CD14-positive monocyte (primary cell): ENCODE results near the gene EEF1A1. TPM values are rescaled to one million over a fixed set of nuclear protein-coding genes. Genes with fewer than 3 reads are reported as not detected.

Experiments
- DNase-seq, 3 donors: peaks; one replicate each; pipeline ENCODE4 v3.0.0-alpha.2; 2011 to 2022
- H2AFZ ChIP-seq: 2 replicates; pipeline ENCODE4 v1.6.0; 2012; ENCODE audit warnings: mild to moderate bottlenecking, low read depth, low read length, inconsistent platforms; ENCODE audit not compliant: insufficient read depth, poor library complexity, severe bottlenecking
- H3K27ac ChIP-seq, 2 donors: 1 replicate in 1 of 2; 2 replicates in 1 of 2; pipeline ENCODE4 v1.5.1; 2012 to 2013; ENCODE audit warnings: low read length in 2 of 2, control low read depth in 1 of 2, inconsistent platforms in 1 of 2, low read depth in 1 of 2, mild to moderate bottlenecking in 1 of 2
- H3K27me3 ChIP-seq, 2 donors: one replicate each; pipeline versions ENCODE4 v1.6.0 to v1.6.1; 2011 to 2013; ENCODE audit warnings: low read length in 2 of 2; ENCODE audit not compliant: control insufficient read depth in 2 of 2, insufficient read depth in 2 of 2
- H3K36me3 ChIP-seq, 2 donors: replicated peaks in 1 of 2; 1 replicate in 1 of 2; 2 replicates in 1 of 2; pipeline versions ENCODE4 v1.5.1 to v1.6.1; 2012 to 2013; ENCODE audit warnings: low read length in 2 of 2, control low read depth in 1 of 2, inconsistent platforms in 1 of 2, mild to moderate bottlenecking in 1 of 2; ENCODE audit not compliant: insufficient read depth in 2 of 2, control insufficient read depth in 1 of 2
- H3K4me1 ChIP-seq, 2 donors: 1 replicate in 1 of 2; 2 replicates in 1 of 2; pipeline versions ENCODE4 v1.5.1 to v1.6.1; 2012 to 2013; ENCODE audit warnings: low read length in 2 of 2, control low read depth in 1 of 2, inconsistent platforms in 1 of 2, mild to moderate bottlenecking in 1 of 2, moderate library complexity in 1 of 2; ENCODE audit not compliant: insufficient read depth in 2 of 2, control insufficient read depth in 1 of 2
- H3K4me2 ChIP-seq: replicated peaks from 2 replicates; pipeline ENCODE3; 2012; ENCODE audit warnings: low read length, moderate library complexity, mild to moderate bottlenecking; ENCODE audit not compliant: poor library complexity, severe bottlenecking; ENCODE audit errors: extremely low read depth
- H3K4me3 ChIP-seq, 3 experiments: fragments of 200-600 bp in 1 of 3; sonication (generic) in 1 of 3; replicated peaks in 1 of 3; 1 replicate in 2 of 3; 2 replicates in 1 of 3; pipeline ENCODE4 v1.5.1; 2011 to 2013; ENCODE audit warnings: low read length in 3 of 3, mild to moderate bottlenecking in 3 of 3, control low read depth in 2 of 3, low read depth in 2 of 3, inconsistent platforms in 1 of 3, moderate library complexity in 1 of 3
- H3K79me2 ChIP-seq: 2 replicates; pipeline ENCODE4 v1.6.0; 2012; ENCODE audit warnings: mild to moderate bottlenecking, control low read depth, inconsistent platforms, low read length, moderate library complexity; ENCODE audit not compliant: insufficient read depth
- H3K9ac ChIP-seq: 2 replicates; pipeline ENCODE4 v1.6.0; 2017; ENCODE audit warnings: low read length, mild to moderate bottlenecking; ENCODE audit not compliant: insufficient read depth, poor library complexity, severe bottlenecking
- H3K9me3 ChIP-seq, 2 donors: replicated peaks in 1 of 2; 1 replicate in 1 of 2; 2 replicates in 1 of 2; pipeline versions ENCODE4 v1.5.1 to v1.6.1; 2012 to 2013; ENCODE audit warnings: low read length in 2 of 2, control low read depth in 1 of 2; ENCODE audit not compliant: control insufficient read depth in 1 of 2, insufficient read depth in 1 of 2
- H4K20me1 ChIP-seq: 2 replicates; pipeline ENCODE4 v1.6.0; 2012; ENCODE audit warnings: mild to moderate bottlenecking, low read length, control low read depth, moderate library complexity; ENCODE audit not compliant: insufficient read depth
- H3K27ac Mint-ChIP-seq, 7 donors: one replicate each; pipeline ENCODE4 v1.8.0; 2020; ENCODE audit warnings: mild to moderate bottlenecking in 7 of 7, mixed read lengths in 7 of 7, moderate library complexity in 6 of 7, inconsistent platforms in 2 of 7
- H3K27me3 Mint-ChIP-seq, 3 donors: one replicate each; pipeline ENCODE4 v1.8.0; 2021 to 2022; ENCODE audit warnings: low read depth in 3 of 3, mild to moderate bottlenecking in 3 of 3, mixed read lengths in 3 of 3, moderate library complexity in 3 of 3, inconsistent platforms in 1 of 3
- H3K36me3 Mint-ChIP-seq, 2 donors: one replicate each; pipeline ENCODE4 v1.8.0; 2020; ENCODE audit warnings: mixed read lengths in 2 of 2, inconsistent platforms in 1 of 2, mild to moderate bottlenecking in 1 of 2
- H3K4me1 Mint-ChIP-seq: one replicate; pipeline ENCODE4 v1.8.0; 2020; ENCODE audit warnings: mild to moderate bottlenecking, mixed read lengths
- H3K4me3 Mint-ChIP-seq, 2 donors: one replicate each; pipeline ENCODE4 v1.8.0; 2020; ENCODE audit warnings: mild to moderate bottlenecking in 2 of 2, mixed read lengths in 2 of 2, moderate library complexity in 1 of 2
- H3K9me3 Mint-ChIP-seq, 7 donors: one replicate each; pipeline ENCODE4 v1.8.0; 2020 to 2022; ENCODE audit warnings: mixed read lengths in 7 of 7, mild to moderate bottlenecking in 6 of 7, moderate library complexity in 6 of 7, inconsistent platforms in 2 of 7
- WGBS: methylation state at CpG from one replicate; pipeline ENCODE4 v1.1.5; 2013; ENCODE audit warnings: missing lambda C conversion rate; ENCODE audit not compliant: insufficient coverage; 5-methylcytosine and 5-hydroxymethylcytosine counted together
- intact Hi-C, 2 donors: fragments of 100-400 bp; cut with micrococcal nuclease; formaldehyde crosslinking; loops; one replicate each; pipeline versions ENCODE4 v1.15.0 to v1.15.1; 2023
- polyA plus RNA-seq, 3 donors: library from polyadenylated mRNA; depleted of rRNA in 1 of 3; unstranded in 2 of 3; stranded (reverse) in 1 of 3; fragments of 300-500 nt in 2 of 3; fragments of >200 nt in 1 of 3; fragmentation: Illumina TruSeq in 2 of 3; gene quantifications; 1 replicate in 2 of 3; 2 replicates in 1 of 3; pipeline ENCODE4 v1.2.3, GENCODE V29; 2012 to 2021
- TF ChIP-seq, protein P1 (sequence below): fragments of 200-600 bp; IDR thresholded peaks from one replicate; pipeline ENCODE4 v1.8.0; 2022; ENCODE audit warnings: antibody characterized with exemption, mild to moderate bottlenecking

Gene EEF1A1
- polyA plus RNA-seq, 3 donors = 5,292 to 7,368 (median 5,586) TPM

DNA sequence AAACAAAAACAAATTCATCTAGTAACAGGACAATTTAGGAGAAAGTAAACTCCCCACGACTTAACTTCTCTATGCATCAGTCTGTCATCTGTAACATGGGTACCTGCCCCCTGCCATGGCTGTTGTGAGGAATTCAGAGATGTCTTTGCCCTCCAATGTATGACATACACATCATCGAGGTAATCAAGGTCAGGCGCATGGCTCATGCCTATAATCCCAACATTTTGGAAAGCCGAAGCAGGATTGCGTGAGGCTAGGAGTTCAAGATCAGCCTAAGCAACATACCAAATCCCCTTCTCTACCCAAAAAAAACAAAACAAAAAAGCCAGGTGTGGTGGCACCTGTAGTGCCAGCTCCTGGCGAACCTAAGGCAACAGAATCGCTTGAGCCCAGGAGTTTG is 9.0 kb downstream of the EEF1A1 start:
- H3K4me1 ChIP-seq = peaks cover 28 to 32% of the 10 kb centered on the region in 2 donors
- 95% methylated on average over 4 of the region's 7 CpGs for WGBS
- peak overlapping the region in 6 of 7 donors; percentile 65 to 87 (median 75) for H3K27ac Mint-ChIP-seq
- H3K36me3 ChIP-seq = peaks cover 21 to 27% of the 10 kb centered on the region in 2 donors
- H3K4me1 Mint-ChIP-seq = peaks cover 34% of the 10 kb centered on the region
- no peak for DNase-seq
- H3K79me2 ChIP-seq = peaks cover 12% of the 10 kb centered on the region
- H3K27me3 Mint-ChIP-seq = peaks cover 0 to 1% (median 0%) of the 10 kb centered on the region in 3 donors
- no peak overlapping the region for H3K9ac ChIP-seq
- H3K4me3 Mint-ChIP-seq = no peak overlapping the region
- no peak overlapping the region for H3K4me2 ChIP-seq
- no peak overlapping the region for H3K4me3 ChIP-seq
- H2AFZ ChIP-seq = no peak overlapping the region
- H3K9me3 ChIP-seq = no peaks in the 10 kb centered on the region
- peaks cover 23 to 35% of the 10 kb centered on the region in 2 donors for H3K36me3 Mint-ChIP-seq
- H3K27me3 ChIP-seq = no peaks in the 10 kb centered on the region
- intact Hi-C loops = loop anchor here (5.0 to 10.0 kb wide), 2 partner anchors 47 to 49 kb away; partner anchors contain the start of gene MTO1 (in 2 of the 2)
- TF ChIP-seq, protein P1, sequence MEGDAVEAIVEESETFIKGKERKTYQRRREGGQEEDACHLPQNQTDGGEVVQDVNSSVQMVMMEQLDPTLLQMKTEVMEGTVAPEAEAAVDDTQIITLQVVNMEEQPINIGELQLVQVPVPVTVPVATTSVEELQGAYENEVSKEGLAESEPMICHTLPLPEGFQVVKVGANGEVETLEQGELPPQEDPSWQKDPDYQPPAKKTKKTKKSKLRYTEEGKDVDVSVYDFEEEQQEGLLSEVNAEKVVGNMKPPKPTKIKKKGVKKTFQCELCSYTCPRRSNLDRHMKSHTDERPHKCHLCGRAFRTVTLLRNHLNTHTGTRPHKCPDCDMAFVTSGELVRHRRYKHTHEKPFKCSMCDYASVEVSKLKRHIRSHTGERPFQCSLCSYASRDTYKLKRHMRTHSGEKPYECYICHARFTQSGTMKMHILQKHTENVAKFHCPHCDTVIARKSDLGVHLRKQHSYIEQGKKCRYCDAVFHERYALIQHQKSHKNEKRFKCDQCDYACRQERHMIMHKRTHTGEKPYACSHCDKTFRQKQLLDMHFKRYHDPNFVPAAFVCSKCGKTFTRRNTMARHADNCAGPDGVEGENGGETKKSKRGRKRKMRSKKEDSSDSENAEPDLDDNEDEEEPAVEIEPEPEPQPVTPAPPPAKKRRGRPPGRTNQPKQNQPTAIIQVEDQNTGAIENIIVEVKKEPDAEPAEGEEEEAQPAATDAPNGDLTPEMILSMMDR = no peak
- H3K9me3 Mint-ChIP-seq = no peaks in the 10 kb centered on the region
- peak overlapping the region in 1 of 2 donors; percentile 40 for H3K27ac ChIP-seq
- peaks cover 46% of the 10 kb centered on the region for H4K20me1 ChIP-seq

DNA sequence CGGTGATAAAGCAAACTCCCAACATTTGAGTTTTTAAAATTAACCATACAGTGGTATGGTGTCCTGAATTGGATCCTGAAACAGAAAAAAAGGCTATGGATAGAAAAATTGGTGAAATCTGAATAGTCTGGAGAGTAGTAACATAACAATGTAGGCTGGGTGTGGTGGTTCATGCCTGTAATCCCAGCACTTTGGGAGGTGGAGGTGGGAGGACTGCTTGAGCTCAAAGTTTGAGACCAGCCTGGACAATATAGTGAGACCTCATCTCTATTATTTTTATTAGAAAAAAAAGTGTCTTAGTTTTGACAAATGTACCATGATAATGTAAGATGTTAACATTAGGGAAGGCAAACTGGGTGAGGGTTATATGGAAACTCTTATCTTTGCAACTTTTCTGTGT is 11.0 kb downstream of the EEF1A1 start:
- Histone ChIP-seq H3K9ac (no peak overlapping the region), H3K27me3 (no peaks in the 10 kb centered on the region), H3K36me3 (peaks cover 3 to 10% of the 10 kb centered on the region in 2 donors), H3K4me2 (no peak overlapping the region), H3K4me3 (no peak overlapping the region), H3K27ac (no peak overlapping the region), H3K4me1 (peaks cover 11 to 14% of the 10 kb centered on the region in 2 donors), H4K20me1 (peaks cover 26% of the 10 kb centered on the region), H2AFZ (no peak overlapping the region), H3K79me2 (peaks cover 2% of the 10 kb centered on the region), H3K9me3 (no peaks in the 10 kb centered on the region)
- peaks cover 0 to 1% (median 0%) of the 10 kb centered on the region in 3 donors for H3K27me3 Mint-ChIP-seq
- intact Hi-C loops = loop anchor here (5.0 to 10.0 kb wide), 2 partner anchors 45 to 48 kb away; partner anchors contain the start of gene MTO1 (in 2 of the 2)
- H3K36me3 Mint-ChIP-seq = peaks cover 6 to 24% of the 10 kb centered on the region in 2 donors
- DNase-seq = no peak
- peaks cover 16% of the 10 kb centered on the region for H3K4me1 Mint-ChIP-seq
- peaks cover 0 to 15% (median 8%) of the 10 kb centered on the region in 7 donors for H3K9me3 Mint-ChIP-seq
- TF ChIP-seq, protein P1 = no peak
- H3K4me3 Mint-ChIP-seq = no peak overlapping the region
- H3K27ac Mint-ChIP-seq = peak overlapping the region in 2 of 7 donors; percentile 19 to 41
- no CpG with 5 or more reads among the region's 1 CpG for WGBS
